ENCODE results near the gene C12orf56. TPM values are rescaled to one million over a fixed set of nuclear protein-coding genes. Genes with fewer than 3 reads are reported as not detected.

C12orf56 gene
- total and polyA plus RNA-seq, 3 donors from 2014 or later, result 4.2 to 21.8 (median 13.1) TPM

GRCh38 chr12:64268409-64268808 lies 122.1 kb downstream of the C12orf56 start:
- Histone ChIP-seq H3K27me3 (no peaks in the 10 kb centered on the region), H3K27ac (no peak overlapping the region), H3K36me3 (ENCODE audit: low read depth, missing control alignments) (no peaks in the 10 kb centered on the region), H3K4me1 (no peaks in the 10 kb centered on the region), H3K9me3 (no peaks in the 10 kb centered on the region), H3K4me3 (no peak overlapping the region)
- intact Hi-C loops (cut with DNase I; ENCODE audit: low total_unique reads), result no loop called here
- TF ChIP-seq CTCF (IDR thresholded peaks at IDR 0.05) (no peak), POLR2A (IDR thresholded peaks at IDR 0.05) (no peak)
- 58 to 89% methylated on average over 2 of the region's 2 CpGs for WGBS, 2 donors
- DNase-seq, result no peak

- WGBS, 2 donors, result 75 to 76% methylated on average over 2 of the region's 2 CpGs
- no peak overlapping the region for H3K4me3 ChIP-seq
- H3K27me3 ChIP-seq, result no peaks in the 10 kb centered on the region
- no peaks in the 10 kb centered on the region for H3K9me3 ChIP-seq
- DNase-seq, result no peak
- H3K27ac ChIP-seq, result no peak overlapping the region
- no peaks in the 10 kb centered on the region for H3K4me1 ChIP-seq
- no peak for TF ChIP-seq CTCF (IDR thresholded peaks at IDR 0.05)
- no peak for TF ChIP-seq POLR2A (IDR thresholded peaks at IDR 0.05)
- no peaks in the 10 kb centered on the region for H3K36me3 ChIP-seq (ENCODE audit: low read depth, missing control alignments)
- intact Hi-C loops (cut with DNase I; ENCODE audit: low total_unique reads), result no loop called here
These were observed 124.7 kb downstream of the C12orf56 start for GRCh38 chr12:64265839-64266238.

GRCh38 chr12:64261813-64262212 lies 128.7 kb downstream of the C12orf56 start:
- intact Hi-C loops (cut with DNase I; ENCODE audit: low total_unique reads), result no loop called here
- WGBS, 2 donors, result 91 to 95% methylated on average over 5 of the region's 5 CpGs
- TF ChIP-seq POLR2A (IDR thresholded peaks at IDR 0.05) (no peak), CTCF (IDR thresholded peaks at IDR 0.05) (no peak)
- H3K9me3 ChIP-seq, result no peaks in the 10 kb centered on the region
- H3K4me3 ChIP-seq, result no peak overlapping the region
- no peaks in the 10 kb centered on the region for H3K4me1 ChIP-seq
- no peak overlapping the region for H3K27ac ChIP-seq
- DNase-seq, result no peak
- H3K27me3 ChIP-seq, result no peaks in the 10 kb centered on the region
- H3K36me3 ChIP-seq (ENCODE audit: low read depth, missing control alignments), result no peaks in the 10 kb centered on the region

GRCh38 chr12:64258576-64258975 lies 132.0 kb downstream of the C12orf56 start:
- Histone ChIP-seq H3K27ac (no peak overlapping the region), H3K9me3 (no peaks in the 10 kb centered on the region), H3K36me3 (ENCODE audit: low read depth, missing control alignments) (no peaks in the 10 kb centered on the region), H3K4me3 (no peak overlapping the region), H3K4me1 (no peaks in the 10 kb centered on the region), H3K27me3 (no peaks in the 10 kb centered on the region)
- 50 to 53% methylated on average over 3 of the region's 3 CpGs for WGBS, 2 donors
- TF ChIP-seq POLR2A (IDR thresholded peaks at IDR 0.05) (no peak), CTCF (IDR thresholded peaks at IDR 0.05) (no peak)
- no peak for DNase-seq
- intact Hi-C loops (cut with DNase I; ENCODE audit: low total_unique reads), result loop anchor here (10.0 kb wide), 1 partner anchor 424 kb away; no protein-coding TSS in a partner anchor

GRCh38 chr12:64256166-64256800 lies 134.3 kb downstream of the C12orf56 start:
- Histone ChIP-seq H3K9me3 (no peaks in the 10 kb centered on the region), H3K36me3 (ENCODE audit: low read depth, missing control alignments) (no peaks in the 10 kb centered on the region), H3K27ac (no peak overlapping the region), H3K4me3 (peak overlapping the region in 1 of 2 donors; percentile 15), H3K27me3 (no peaks in the 10 kb centered on the region), H3K4me1 (no peaks in the 10 kb centered on the region)
- no peak for DNase-seq
- TF ChIP-seq POLR2A (IDR thresholded peaks at IDR 0.05), result no peak
- TF ChIP-seq CTCF (IDR thresholded peaks at IDR 0.05), result peak; percentile 62 to 72 (median 70)
- 33 to 53% methylated on average over 4 of the region's 4 CpGs for WGBS, 2 donors
- intact Hi-C loops (cut with DNase I; ENCODE audit: low total_unique reads), result loop anchor here (10.0 kb wide), 1 partner anchor 421 kb away; no protein-coding TSS in a partner anchor
